GM06990 (cell line): Measurements from ENCODE around the gene PGM5.

Source experiments
- DNase-seq: peaks from one replicate; pipeline ENCODE4 v3.0.0-alpha.2; 2011; ENCODE audit not compliant: insufficient read length; ENCODE audit errors: extremely low read depth
- H3K27me3 ChIP-seq: replicated peaks from 2 replicates; pipeline ENCODE4 v1.6.0; 2011; ENCODE audit warnings: low read length; ENCODE audit not compliant: control insufficient read depth, insufficient read depth
- H3K36me3 ChIP-seq: 2 replicates; pipeline ENCODE4 v1.5.1; 2011; ENCODE audit warnings: low read length; ENCODE audit not compliant: control insufficient read depth, insufficient read depth
- H3K4me3 ChIP-seq: replicated peaks from 2 replicates; pipeline ENCODE4 v1.5.1; 2011; ENCODE audit warnings: low read depth, mild to moderate bottlenecking, control low read depth, low read length
- TF ChIP-seq, protein P1 (sequence below): IDR thresholded peaks from 2 replicates; pipeline ENCODE4 v1.5.1; 2011; ENCODE audit warnings: low read length, control low read depth, mild to moderate bottlenecking, inconsistent platforms; ENCODE audit not compliant: insufficient read depth, poor library complexity, severe bottlenecking

Gene PGM5

DNA sequence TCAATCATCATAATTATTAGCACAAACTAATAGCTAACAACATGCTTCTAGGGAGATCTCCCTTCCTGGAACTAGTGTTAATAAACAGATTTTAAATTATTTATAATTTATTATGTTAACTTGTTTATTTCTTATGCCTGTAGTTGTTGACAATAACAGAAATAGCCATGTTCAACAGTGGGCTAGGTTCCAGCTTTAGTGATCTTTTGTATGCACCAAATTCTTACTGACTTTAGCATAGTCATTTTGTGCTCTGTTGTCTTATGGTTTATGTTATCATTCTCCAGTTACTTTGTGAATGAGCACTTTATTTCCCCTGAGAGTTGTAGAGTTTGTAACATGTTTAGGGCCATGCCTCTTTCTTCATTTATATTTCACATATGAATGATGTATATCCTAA, 113.7 kb downstream of the PGM5 start:
- TF ChIP-seq, protein P1, sequence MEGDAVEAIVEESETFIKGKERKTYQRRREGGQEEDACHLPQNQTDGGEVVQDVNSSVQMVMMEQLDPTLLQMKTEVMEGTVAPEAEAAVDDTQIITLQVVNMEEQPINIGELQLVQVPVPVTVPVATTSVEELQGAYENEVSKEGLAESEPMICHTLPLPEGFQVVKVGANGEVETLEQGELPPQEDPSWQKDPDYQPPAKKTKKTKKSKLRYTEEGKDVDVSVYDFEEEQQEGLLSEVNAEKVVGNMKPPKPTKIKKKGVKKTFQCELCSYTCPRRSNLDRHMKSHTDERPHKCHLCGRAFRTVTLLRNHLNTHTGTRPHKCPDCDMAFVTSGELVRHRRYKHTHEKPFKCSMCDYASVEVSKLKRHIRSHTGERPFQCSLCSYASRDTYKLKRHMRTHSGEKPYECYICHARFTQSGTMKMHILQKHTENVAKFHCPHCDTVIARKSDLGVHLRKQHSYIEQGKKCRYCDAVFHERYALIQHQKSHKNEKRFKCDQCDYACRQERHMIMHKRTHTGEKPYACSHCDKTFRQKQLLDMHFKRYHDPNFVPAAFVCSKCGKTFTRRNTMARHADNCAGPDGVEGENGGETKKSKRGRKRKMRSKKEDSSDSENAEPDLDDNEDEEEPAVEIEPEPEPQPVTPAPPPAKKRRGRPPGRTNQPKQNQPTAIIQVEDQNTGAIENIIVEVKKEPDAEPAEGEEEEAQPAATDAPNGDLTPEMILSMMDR, result no peak
- Histone ChIP-seq H3K27me3 (no peaks in the 10 kb centered on the region), H3K4me3 (no peak overlapping the region), H3K36me3 (no peaks in the 10 kb centered on the region)
- DNase-seq, result no peak

DNA sequence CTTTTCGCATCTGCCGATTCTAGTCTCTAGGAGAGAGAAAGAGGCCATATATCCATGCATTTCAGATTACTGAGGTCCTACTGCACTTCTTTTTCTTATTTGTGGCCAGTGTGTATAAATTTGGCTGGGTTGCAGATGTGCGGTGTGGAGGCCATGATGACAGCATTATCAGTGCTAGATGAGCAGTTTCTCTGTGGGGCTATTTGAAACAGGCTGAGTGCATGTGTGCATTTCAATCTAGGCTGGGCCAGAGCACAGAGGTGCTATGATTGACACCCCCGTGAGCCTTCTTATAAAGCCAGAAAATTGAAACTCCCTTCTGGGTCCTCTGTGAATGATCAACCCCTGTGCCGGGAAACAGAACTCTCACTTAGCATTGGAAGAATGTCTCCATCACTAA, 114.2 kb downstream of the PGM5 start:
- DNase-seq, result no peak
- no peak overlapping the region for H3K4me3 ChIP-seq
- H3K36me3 ChIP-seq, result no peaks in the 10 kb centered on the region
- TF ChIP-seq, protein P1, result no peak
- H3K27me3 ChIP-seq, result no peaks in the 10 kb centered on the region

DNA sequence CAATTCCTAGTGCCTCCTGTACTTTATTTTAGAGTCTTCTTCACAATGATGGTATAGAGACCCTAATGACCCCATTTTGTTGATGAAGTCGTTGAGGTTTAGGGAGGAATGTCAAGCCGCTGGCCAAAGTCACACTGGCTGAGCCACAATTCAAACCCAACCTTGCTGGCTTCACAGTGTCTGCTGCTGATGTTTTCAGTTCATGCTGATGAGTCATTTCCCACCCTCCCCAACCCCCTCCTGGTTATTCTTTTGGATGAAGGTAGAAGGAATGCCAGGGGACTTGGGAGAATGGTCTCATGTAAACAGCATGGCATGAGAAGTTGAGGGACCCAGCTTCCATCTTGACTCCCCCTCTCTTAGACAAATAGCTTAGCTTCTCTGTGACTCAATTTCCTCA, 115.7 kb downstream of the PGM5 start:
- Histone ChIP-seq H3K27me3 (no peaks in the 10 kb centered on the region), H3K4me3 (no peak overlapping the region)
- TF ChIP-seq, protein P1, result no peak

DNA sequence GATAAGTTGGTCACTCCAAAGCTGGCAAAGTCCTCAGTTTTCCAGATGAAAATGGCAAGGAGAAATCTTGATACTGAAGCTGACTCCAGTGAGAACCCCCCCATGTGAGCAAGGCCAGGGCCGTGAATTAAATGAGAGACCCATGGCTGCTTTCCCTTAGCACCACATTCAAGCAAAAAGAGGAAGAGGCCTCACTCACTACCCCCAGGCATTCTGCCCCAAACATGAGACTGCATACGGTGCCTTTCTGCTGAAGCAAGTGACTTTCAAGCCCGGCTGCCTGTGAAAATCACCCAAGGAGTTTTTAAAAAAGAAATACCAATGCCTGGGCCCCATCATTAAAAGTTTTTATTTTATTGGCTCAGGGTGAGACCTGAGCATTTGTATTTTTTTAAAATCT, 117.4 kb downstream of the PGM5 start:
- no peak for DNase-seq
- H3K4me3 ChIP-seq, result no peak overlapping the region
- TF ChIP-seq, protein P1, result no peak

More for the DNA sequence above, 115.7 kb downstream of the PGM5 start:
- H3K36me3 ChIP-seq, result no peaks in the 10 kb centered on the region
- no peak for DNase-seq

DNA sequence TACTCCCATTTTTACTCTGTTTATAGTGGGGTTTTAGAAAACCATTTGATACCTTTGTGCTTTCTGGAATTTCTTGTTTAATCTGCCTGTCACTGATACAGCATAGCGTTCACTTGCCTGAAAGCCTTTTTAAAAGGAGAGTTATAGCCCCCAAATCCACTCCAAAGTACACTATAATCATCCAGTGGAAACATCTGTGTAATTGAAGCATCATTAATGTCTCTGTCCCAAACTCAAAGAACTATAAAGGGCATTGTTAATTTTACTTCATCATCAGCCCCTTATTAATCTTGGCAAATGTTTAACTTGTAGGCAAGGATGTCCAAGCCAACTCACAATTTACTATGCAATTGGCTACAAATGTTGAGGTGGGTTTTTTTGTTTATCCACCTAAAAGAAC, 120.0 kb downstream of the PGM5 start:
- no peak for DNase-seq
- H3K27me3 ChIP-seq, result no peaks in the 10 kb centered on the region
- no peaks in the 10 kb centered on the region for H3K36me3 ChIP-seq
- TF ChIP-seq, protein P1, result no peak
- no peak overlapping the region for H3K4me3 ChIP-seq

More for the DNA sequence above, 117.4 kb downstream of the PGM5 start:
- H3K27me3 ChIP-seq, result no peaks in the 10 kb centered on the region
- no peaks in the 10 kb centered on the region for H3K36me3 ChIP-seq

DNA sequence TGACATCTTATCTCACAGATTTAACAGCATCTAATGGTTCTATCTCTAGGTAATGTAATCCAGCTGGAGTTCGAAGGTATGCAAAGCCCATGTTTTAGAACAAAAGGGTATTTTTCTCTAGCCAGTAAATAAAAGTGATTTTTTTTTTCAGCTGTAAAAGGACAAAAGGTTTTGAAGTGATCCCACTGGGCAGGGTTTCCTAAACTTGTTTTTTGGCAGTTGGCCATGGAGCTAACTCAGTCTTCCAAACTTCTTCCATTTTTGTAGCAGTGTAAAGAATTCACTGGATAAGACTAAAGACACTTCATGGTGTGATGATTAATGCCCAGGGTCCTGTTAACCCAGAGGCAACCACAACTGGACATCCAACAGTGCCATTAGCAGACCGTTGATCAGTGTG, 120.4 kb downstream of the PGM5 start:
- H3K27me3 ChIP-seq, result no peaks in the 10 kb centered on the region
- no peaks in the 10 kb centered on the region for H3K36me3 ChIP-seq
- no peak for DNase-seq
- TF ChIP-seq, protein P1, result no peak
- no peak overlapping the region for H3K4me3 ChIP-seq
